ENCODE results near the gene SETD6. TPM values are rescaled to one million over a fixed set of nuclear protein-coding genes. Genes with fewer than 3 reads are reported as not detected.
A peak's percentile ranks its signal among the peaks of the same experiment; 100 is the strongest.

The SETD6 gene
- total and polyA plus RNA-seq, 9 of the 15 experiments (the other 6 are each of a cell fraction or from before 2014, with no cell fraction given): 9.2 to 40.9 (median 19.8) TPM

GRCh38 chr16:58498341-58499091 is 16.8 kb upstream of the SETD6 start (continued):
- no peak for TF ChIP-seq ZHX1 (conservative IDR thresholded peaks at IDR 0.05; ENCODE audit: low read length)

GRCh38 chr16:58499092-58499511 is 16.2 kb upstream of the SETD6 start:
- Histone ChIP-seq H3K4me2 (ENCODE audit: insufficient read depth, low read length) (no peak overlapping the region), H3K36me3 (ENCODE audit: control insufficient read depth, insufficient read depth, low read length) (no peaks in the 10 kb centered on the region), H3K9me3 (replicated peaks; ENCODE audit: control insufficient read depth, insufficient read depth, low read depth, low read length) (no peaks in the 10 kb centered on the region), H3K9me1 (ENCODE audit: control insufficient read depth, insufficient read depth, low read length) (no peaks in the 10 kb centered on the region), H3K4me3 (no peak overlapping the region), H3K79me2 (ENCODE audit: control insufficient read depth, insufficient read depth, low read length) (no peaks in the 10 kb centered on the region), H3K9ac (ENCODE audit: insufficient read depth in 1 of 2, low read depth in 2 of 2, low read length in 2 of 2) (no peak overlapping the region), H3K27ac (ENCODE audit: extremely low read depth, low read depth, low read length) (no peak overlapping the region), H2AFZ (ENCODE audit: low read depth, low read length) (no peak overlapping the region), H3K27me3 (ENCODE audit: control insufficient read depth in 2 of 2, insufficient read depth in 2 of 2, low read length in 2 of 2) (peaks cover 0 to 3% of the 10 kb centered on the region in 2 experiments; a peak in 3 of 5 replicates), H4K20me1 (replicated peaks; ENCODE audit: control insufficient read depth, insufficient read depth, low read length) (peaks cover 20% of the 10 kb centered on the region; the same call in 1 of the 2 replicates), H3K4me1 (replicated peaks in 1 of 2; ENCODE audit: control insufficient read depth in 2 of 2, insufficient read depth in 2 of 2, low read length in 2 of 2) (peaks cover 3 to 52% of the 10 kb centered on the region in 2 experiments; a peak in 3 of 5 replicates)
- 2% methylated on average over 8 of the region's 10 CpGs for WGBS (ENCODE audit: insufficient coverage, low coverage, missing lambda C conversion rate)
- ChIA-PET CTCF (ENCODE audit: low intra/inter-chr PET ratio) (no interaction called here), POLR2A (no interaction called here)
- no peak for DNase-seq (ENCODE audit: extremely low read depth in 1 of 4, low spot score in 3 of 4)
- FAIRE-seq: no peak
- no peak for ATAC-seq
- intact Hi-C loops (cut with micrococcal nuclease) (loop anchor here (5.0 kb wide), 2 partner anchors 163 to 258 kb away; no protein-coding TSS in a partner anchor), in situ Hi-C loops (cut with MboI) (no loop called here)
- TF ChIP-seq YBX1 (IDR thresholded peaks at IDR 0.05) (no peak), BCOR (IDR thresholded peaks at IDR 0.05) (0 out of 2 replicates have a peak, but pooled peaks have one; percentile 1)
- BruUV-seq (replicated peaks): no TSS peak
